Endometrial microvascular endothelial cells (primary cell): ENCODE data around the gene ACAA1. TPM values are rescaled to one million over a fixed set of nuclear protein-coding genes. Genes with fewer than 3 reads are reported as not detected.
"Not testable (repeated sequence)": the region's sequence is repeated elsewhere in the genome, so short reads cannot be mapped to it uniquely, and the experiment has no call there.

Experiments used
- in situ Hi-C: cut with HindIII; loops from 2 replicates; pipeline ENCODE4 v1.10.0; 2017; ENCODE audit warnings: low sequenced_read_pairs, low pct_unique_long_range_greater_than_20kb; ENCODE audit errors: inconsistent ontology term
- total RNA-seq: library from RNA; depleted of rRNA; stranded (reverse); fragments of >200 nt; gene quantifications from one replicate; pipeline ENCODE4 v1.2.3, GENCODE V29; 2015; ENCODE audit errors: inconsistent ontology term

The ACAA1 gene
- total RNA-seq, 1 donor from 2014 or later = 53.8 TPM

GRCh38 chr3:38089163-38089562 lies 47.8 kb downstream of the ACAA1 start:
- in situ Hi-C loops = no loop called here

GRCh38 chr3:38088126-38089078 lies 48.5 kb downstream of the ACAA1 start:
- in situ Hi-C loops = no loop called here

- in situ Hi-C loops = not testable (repeated sequence)
These were observed 49.6 kb downstream of the ACAA1 start for GRCh38 chr3:38087278-38087677.

GRCh38 chr3:38086496-38086895 lies 50.4 kb downstream of the ACAA1 start:
- in situ Hi-C loops = no loop called here

- in situ Hi-C loops = no loop called here
These were observed 51.0 kb downstream of the ACAA1 start for GRCh38 chr3:38085943-38086324.

GRCh38 chr3:38085311-38085942 lies 51.5 kb downstream of the ACAA1 start:
- in situ Hi-C loops = no loop called here

- in situ Hi-C loops = no loop called here
These were observed 52.3 kb downstream of the ACAA1 start for GRCh38 chr3:38084334-38085310.

GRCh38 chr3:38083871-38084333 lies 53.0 kb downstream of the ACAA1 start:
- in situ Hi-C loops = no loop called here

GRCh38 chr3:38083254-38083653 lies 53.7 kb downstream of the ACAA1 start:
- in situ Hi-C loops = not testable (repeated sequence)

GRCh38 chr3:38082296-38082695 lies 54.6 kb downstream of the ACAA1 start:
- in situ Hi-C loops = not testable (repeated sequence)

- in situ Hi-C loops = not testable (repeated sequence)
These were observed 59.9 kb downstream of the ACAA1 start for GRCh38 chr3:38077073-38077472.

Other genes with a start within 250 kb of the ACAA1 start
- gene VILL, start 146.3 kb downstream of the ACAA1 start, total RNA-seq = 4.4 TPM
- 10.1 TPM for gene PLCD1, start 107.5 kb downstream of the ACAA1 start, total RNA-seq
- not detected for gene DLEC1, start 97.9 kb downstream of the ACAA1 start, total RNA-seq
- gene MYD88, start 1.5 kb upstream of the ACAA1 start, total RNA-seq = 39.3 TPM
- gene OXSR1, start 28.4 kb upstream of the ACAA1 start, total RNA-seq = 31.7 TPM
- not detected for gene SLC22A13, start 128.7 kb upstream of the ACAA1 start, total RNA-seq
- not detected for gene SLC22A14, start 145.2 kb upstream of the ACAA1 start, total RNA-seq
- 0.84 TPM for gene XYLB, start 209.7 kb upstream of the ACAA1 start, total RNA-seq